WERI-Rb-1 (cell line): ENCODE measurements around the gene PPIP5K2.

ENCODE experiments used
- DNase-seq: peaks from one replicate; pipeline ENCODE4 v3.0.0-alpha.2; 2020
- H3K27ac ChIP-seq: fragments of 250-450 bp; sonication (Bioruptor Pico); 2 replicates; pipeline ENCODE4 v1.5.1; 2020; ENCODE audit warnings: mild to moderate bottlenecking, moderate library complexity
- H3K27me3 ChIP-seq: fragments of 250-450 bp; sonication (Bioruptor Pico); 2 replicates; pipeline ENCODE4 v1.5.1; 2021; ENCODE audit warnings: mild to moderate bottlenecking, low read depth, moderate library complexity; ENCODE audit not compliant: insufficient read depth, severe bottlenecking
- H3K36me3 ChIP-seq: fragments of 250-450 bp; sonication (Bioruptor Pico); 2 replicates; pipeline ENCODE4 v1.5.1; 2020; ENCODE audit warnings: mild to moderate bottlenecking, moderate library complexity
- H3K4me3 ChIP-seq: 2 replicates; pipeline ENCODE4 v1.5.1; 2011; ENCODE audit warnings: low read depth, mild to moderate bottlenecking, control low read depth, low read length
- H3K9me3 ChIP-seq: fragments of 250-450 bp; sonication (Bioruptor Pico); 2 replicates; pipeline ENCODE4 v1.5.1; 2021; ENCODE audit warnings: mild to moderate bottlenecking, moderate library complexity; ENCODE audit not compliant: severe bottlenecking
- CTCF ChIP-seq: IDR thresholded peaks from 2 replicates; pipeline ENCODE4 v1.5.1; 2011; ENCODE audit warnings: low read depth, mild to moderate bottlenecking, control low read depth, inconsistent platforms, low read length

PPIP5K2 gene

GRCh38 chr5:103126557-103126956 lies 6.5 kb downstream of the PPIP5K2 start:
- H3K36me3 ChIP-seq: no peaks in the 10 kb centered on the region
- no peaks in the 10 kb centered on the region for H3K9me3 ChIP-seq
- TF ChIP-seq CTCF: no peak
- H3K4me3 ChIP-seq: no peak overlapping the region
- H3K27me3 ChIP-seq: no peaks in the 10 kb centered on the region
- H3K27ac ChIP-seq: no peak overlapping the region
- no peak for DNase-seq

GRCh38 chr5:103127292-103127817 lies 7.3 kb downstream of the PPIP5K2 start:
- H3K4me3 ChIP-seq: no peak overlapping the region
- no peak for DNase-seq
- TF ChIP-seq CTCF: no peak
- H3K36me3 ChIP-seq: no peaks in the 10 kb centered on the region
- no peaks in the 10 kb centered on the region for H3K9me3 ChIP-seq
- no peaks in the 10 kb centered on the region for H3K27me3 ChIP-seq
- no peak overlapping the region for H3K27ac ChIP-seq

- H3K9me3 ChIP-seq: no peaks in the 10 kb centered on the region
- H3K36me3 ChIP-seq: no peaks in the 10 kb centered on the region
- DNase-seq: no peak
- TF ChIP-seq CTCF: no peak
- no peaks in the 10 kb centered on the region for H3K27me3 ChIP-seq
- H3K4me3 ChIP-seq: no peak overlapping the region
- no peak overlapping the region for H3K27ac ChIP-seq
Measured at GRCh38 chr5:103128202-103128601, 8.1 kb downstream of the PPIP5K2 start.

- DNase-seq: no peak
- no peaks in the 10 kb centered on the region for H3K36me3 ChIP-seq
- TF ChIP-seq CTCF: no peak
Measured at GRCh38 chr5:103132684-103133083, 12.6 kb downstream of the PPIP5K2 start.

GRCh38 chr5:103133231-103133630 lies 13.1 kb downstream of the PPIP5K2 start:
- Histone ChIP-seq H3K4me3 (no peak overlapping the region), H3K36me3 (no peaks in the 10 kb centered on the region), H3K9me3 (no peaks in the 10 kb centered on the region), H3K27me3 (no peaks in the 10 kb centered on the region), H3K27ac (no peak overlapping the region)
- TF ChIP-seq CTCF: no peak
- DNase-seq: no peak

More at GRCh38 chr5:103132684-103133083, 12.6 kb downstream of the PPIP5K2 start:
- Histone ChIP-seq H3K4me3 (no peak overlapping the region), H3K9me3 (no peaks in the 10 kb centered on the region), H3K27ac (no peak overlapping the region), H3K27me3 (no peaks in the 10 kb centered on the region)

GRCh38 chr5:103135461-103135860 lies 15.4 kb downstream of the PPIP5K2 start:
- no peak overlapping the region for H3K27ac ChIP-seq
- H3K27me3 ChIP-seq: no peaks in the 10 kb centered on the region
- DNase-seq: no peak
- no peaks in the 10 kb centered on the region for H3K9me3 ChIP-seq
- no peak for TF ChIP-seq CTCF
- no peaks in the 10 kb centered on the region; the same call in 1 of the 2 replicates for H3K36me3 ChIP-seq
- no peak overlapping the region for H3K4me3 ChIP-seq
